Lung (tissue), 12 donors: ENCODE measurements around the gene PRODH. TPM values are rescaled to one million over a fixed set of nuclear protein-coding genes. Genes with fewer than 3 reads are reported as not detected.
"Not testable (repeated sequence)": the region's sequence is repeated elsewhere in the genome, so short reads cannot be mapped to it uniquely, and the experiment has no call there.

Experiments
- ATAC-seq: fragments of 200-7000 bp; cut with Tn5 transposase; one replicate; pipeline ENCODE4 v1.9.1; 2020; ENCODE audit warnings: moderate number of reproducible peaks; ENCODE audit not compliant: insufficient read depth, low FRiP score
- DNase-seq, 3 donors: peaks; one replicate each; pipeline ENCODE4 v3.0.0-alpha.2; 2013 to 2017
- H3K27ac ChIP-seq, 2 donors: one replicate each; pipeline ENCODE4 v1.5.1; 2013; ENCODE audit warnings: mild to moderate bottlenecking in 2 of 2, moderate library complexity in 2 of 2, control low read depth in 1 of 2, inconsistent platforms in 1 of 2, low read depth in 1 of 2, low read length in 1 of 2
- H3K27me3 ChIP-seq, 3 donors: one replicate each; pipeline ENCODE4 v1.5.1; 2013; ENCODE audit warnings: low read length in 2 of 3; ENCODE audit not compliant: control insufficient read depth in 3 of 3, insufficient read depth in 3 of 3
- H3K36me3 ChIP-seq, 4 donors: one replicate each; pipeline ENCODE4 v1.5.1; 2013; ENCODE audit warnings: low read length in 4 of 4, mild to moderate bottlenecking in 1 of 4, moderate library complexity in 1 of 4; ENCODE audit not compliant: control insufficient read depth in 4 of 4, insufficient read depth in 4 of 4
- H3K4me1 ChIP-seq, 5 donors: one replicate each; pipeline ENCODE4 v1.5.1; 2013; ENCODE audit warnings: low read length in 5 of 5, mild to moderate bottlenecking in 2 of 5, moderate library complexity in 1 of 5; ENCODE audit not compliant: control insufficient read depth in 5 of 5, insufficient read depth in 5 of 5
- H3K4me3 ChIP-seq: one replicate; pipeline ENCODE4 v1.5.1; 2013; ENCODE audit warnings: mild to moderate bottlenecking, control low read depth, moderate library complexity
- H3K9ac ChIP-seq, 2 donors: one replicate each; pipeline ENCODE4 v1.5.1; 2013; ENCODE audit warnings: low read length in 2 of 2, control low read depth in 1 of 2; ENCODE audit not compliant: insufficient read depth in 1 of 2
- H3K9me3 ChIP-seq, 4 donors: one replicate each; pipeline ENCODE4 v1.5.1; 2013; ENCODE audit warnings: low read length in 3 of 4, mild to moderate bottlenecking in 1 of 4, moderate library complexity in 1 of 4; ENCODE audit not compliant: control insufficient read depth in 4 of 4, insufficient read depth in 3 of 4
- WGBS, 2 donors: extraction: QIAGEN DNeasy Blood & Tissue Kit; methylation state at CpG; one replicate each; pipeline ENCODE4 v1.1.7; 2013; 5-methylcytosine and 5-hydroxymethylcytosine counted together
- polyA plus RNA-seq, 2 donors: library from polyadenylated mRNA; stranded (reverse); fragments of 200-250 nt; gene quantifications; one replicate each; pipeline ENCODE4 v1.2.1, GENCODE V29; 2013
- total RNA-seq, 2 donors: library from RNA; depleted of rRNA in 1 of 2; stranded (reverse); fragments of >200 nt in 1 of 2; gene quantifications; one replicate each; pipeline ENCODE4 v1.2.1, GENCODE V29; 2014 to 2021
- TF ChIP-seq, protein P1 (sequence below): IDR thresholded peaks from 2 replicates; pipeline ENCODE4 v1.5.1; 2012; ENCODE audit warnings: mild to moderate bottlenecking; ENCODE audit errors: control extremely low read depth, extremely low read depth
- donor health status: control.
- donor health status: control.
- donor health status: Bipolar disorder and iron deficiency.
- donor health status: healthy.
- donor health status: DM: yes; HTN: yes; CAD: no.

The PRODH gene
- total and polyA plus RNA-seq, 4 donors = 6.6 to 65.7 (median 32.3) TPM

DNA sequence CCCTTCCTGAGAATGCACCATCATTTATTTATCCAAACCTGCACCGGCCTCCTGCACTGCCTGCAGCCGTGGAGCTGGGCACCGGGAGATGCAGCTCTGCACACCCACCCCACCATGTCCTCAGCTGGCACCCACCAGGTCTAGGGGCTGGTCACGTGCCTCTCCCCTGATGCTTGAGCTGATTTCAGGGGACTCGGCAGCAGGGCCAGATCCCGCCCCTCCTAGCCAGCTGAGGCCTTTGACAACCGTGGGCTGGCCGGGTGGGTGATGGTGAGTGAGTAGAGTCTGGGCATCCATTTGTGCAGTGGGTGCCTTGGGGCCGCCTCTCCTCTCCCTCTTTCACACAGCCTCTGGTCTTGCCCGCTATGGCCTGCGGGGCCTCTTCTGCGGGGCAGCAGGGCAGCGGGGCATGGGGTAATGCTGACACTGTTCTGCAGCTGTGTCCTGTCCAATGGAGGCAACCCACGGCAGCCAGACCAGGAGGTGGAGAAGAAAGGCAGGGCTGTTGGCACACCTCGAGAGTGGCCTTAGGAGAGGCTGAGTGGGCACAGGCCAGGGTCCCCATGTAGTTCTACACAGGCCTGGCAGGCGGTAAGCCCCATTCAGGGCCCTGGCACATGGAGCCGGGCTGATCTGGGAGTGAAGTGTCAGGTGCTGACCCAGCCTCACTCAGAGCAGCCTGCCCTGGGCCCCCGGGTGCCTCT lies 38.5 kb upstream of the PRODH start:
- H3K4me3 ChIP-seq = no peak overlapping the region
- no peaks in the 10 kb centered on the region for H3K36me3 ChIP-seq
- no peak overlapping the region for H3K9ac ChIP-seq
- peaks cover 0 to 5% (median 0%) of the 10 kb centered on the region in 3 donors for H3K27me3 ChIP-seq
- no peak overlapping the region for H3K27ac ChIP-seq
- 84 to 91% methylated on average over 18 of the region's 18 CpGs for WGBS, 2 donors
- TF ChIP-seq, protein P1, sequence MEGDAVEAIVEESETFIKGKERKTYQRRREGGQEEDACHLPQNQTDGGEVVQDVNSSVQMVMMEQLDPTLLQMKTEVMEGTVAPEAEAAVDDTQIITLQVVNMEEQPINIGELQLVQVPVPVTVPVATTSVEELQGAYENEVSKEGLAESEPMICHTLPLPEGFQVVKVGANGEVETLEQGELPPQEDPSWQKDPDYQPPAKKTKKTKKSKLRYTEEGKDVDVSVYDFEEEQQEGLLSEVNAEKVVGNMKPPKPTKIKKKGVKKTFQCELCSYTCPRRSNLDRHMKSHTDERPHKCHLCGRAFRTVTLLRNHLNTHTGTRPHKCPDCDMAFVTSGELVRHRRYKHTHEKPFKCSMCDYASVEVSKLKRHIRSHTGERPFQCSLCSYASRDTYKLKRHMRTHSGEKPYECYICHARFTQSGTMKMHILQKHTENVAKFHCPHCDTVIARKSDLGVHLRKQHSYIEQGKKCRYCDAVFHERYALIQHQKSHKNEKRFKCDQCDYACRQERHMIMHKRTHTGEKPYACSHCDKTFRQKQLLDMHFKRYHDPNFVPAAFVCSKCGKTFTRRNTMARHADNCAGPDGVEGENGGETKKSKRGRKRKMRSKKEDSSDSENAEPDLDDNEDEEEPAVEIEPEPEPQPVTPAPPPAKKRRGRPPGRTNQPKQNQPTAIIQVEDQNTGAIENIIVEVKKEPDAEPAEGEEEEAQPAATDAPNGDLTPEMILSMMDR = no peak
- H3K4me1 ChIP-seq = peaks cover 0 to 1% (median 0%) of the 10 kb centered on the region in 5 donors
- ATAC-seq (no peak), DNase-seq (no peak)
- peaks cover 0 to 4% (median 0%) of the 10 kb centered on the region in 4 donors for H3K9me3 ChIP-seq

DNA sequence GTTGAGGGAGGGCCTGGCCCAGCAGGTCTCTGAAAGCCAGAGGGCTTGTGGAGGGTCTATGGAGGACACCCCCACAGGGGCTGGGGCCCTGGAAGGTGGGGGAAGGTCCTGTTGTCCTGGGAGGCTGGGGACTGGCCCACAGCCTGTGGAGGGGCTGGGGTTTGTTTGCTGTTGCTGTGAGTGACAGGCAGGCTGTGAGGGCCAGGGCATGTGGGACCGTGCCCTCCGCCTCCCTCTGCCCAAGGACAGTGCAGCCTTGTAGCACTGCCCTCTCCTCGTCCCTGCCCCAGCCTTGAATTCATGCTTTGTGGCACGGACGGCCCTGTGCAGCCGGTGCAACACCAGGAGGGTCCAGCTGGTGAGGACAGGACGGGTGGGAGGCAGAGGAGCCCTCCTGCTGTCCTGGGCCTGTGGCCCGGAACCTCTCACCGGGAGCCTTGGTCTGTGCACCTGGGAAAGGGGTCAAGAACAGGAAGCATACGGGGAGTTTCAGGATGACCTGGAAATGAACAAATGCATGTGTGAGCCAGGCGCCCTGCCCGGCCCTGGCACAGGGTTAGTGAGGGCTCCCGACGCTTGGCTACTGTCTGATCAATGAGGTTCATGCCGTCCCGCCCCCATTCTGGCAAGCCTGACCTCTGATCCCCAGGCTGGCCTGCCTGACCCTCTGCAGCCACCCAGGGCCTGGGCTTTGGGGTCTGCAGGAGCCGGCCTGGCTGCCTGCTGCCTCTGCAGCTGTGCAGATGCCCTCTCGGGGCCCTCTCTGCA lies 37.4 kb upstream of the PRODH start:
- ATAC-seq = no peak

DNA sequence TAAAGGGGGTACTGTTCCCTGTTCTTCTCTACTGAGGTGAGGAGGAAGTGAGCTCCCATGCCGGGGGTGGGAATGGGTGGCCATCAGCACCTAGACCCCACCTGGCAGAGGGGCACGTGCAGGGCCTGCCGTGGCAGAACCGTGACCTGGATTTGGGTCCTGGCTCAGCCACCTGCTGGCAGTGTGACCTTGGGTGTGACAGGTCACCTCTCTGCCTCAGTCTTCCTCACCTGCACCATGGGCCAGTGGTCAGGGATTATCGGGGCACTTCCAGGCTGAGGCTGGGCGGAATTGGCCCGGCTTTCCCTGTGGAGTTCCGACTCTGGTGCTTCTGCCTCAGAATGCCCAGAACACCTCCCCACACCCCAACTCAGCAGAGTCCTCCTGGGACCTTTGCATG lies 36.5 kb upstream of the PRODH start:
- H3K9me3 ChIP-seq, H3K9ac ChIP-seq, H3K27ac ChIP-seq, H3K36me3 ChIP-seq, ATAC-seq, H3K4me1 ChIP-seq, DNase-seq, H3K4me3 ChIP-seq, H3K27me3 ChIP-seq: not testable (repeated sequence)
- WGBS, 2 donors = 87 to 94% methylated on average over 8 of the region's 8 CpGs

More for the DNA sequence above, 37.4 kb upstream of the PRODH start:
- Histone ChIP-seq H3K27ac (no peak overlapping the region), H3K4me1 (peaks cover 0 to 1% (median 0%) of the 10 kb centered on the region in 5 donors), H3K9me3 (peaks cover 0 to 4% (median 0%) of the 10 kb centered on the region in 4 donors), H3K9ac (no peak overlapping the region), H3K27me3 (peaks cover 0 to 6% (median 0%) of the 10 kb centered on the region in 3 donors), H3K36me3 (no peaks in the 10 kb centered on the region), H3K4me3 (no peak overlapping the region)
- TF ChIP-seq, protein P1 = no peak
- 69 to 89% methylated on average over 14 to 18 of the region's 18 CpGs for WGBS, 2 donors
- DNase-seq = no peak

DNA sequence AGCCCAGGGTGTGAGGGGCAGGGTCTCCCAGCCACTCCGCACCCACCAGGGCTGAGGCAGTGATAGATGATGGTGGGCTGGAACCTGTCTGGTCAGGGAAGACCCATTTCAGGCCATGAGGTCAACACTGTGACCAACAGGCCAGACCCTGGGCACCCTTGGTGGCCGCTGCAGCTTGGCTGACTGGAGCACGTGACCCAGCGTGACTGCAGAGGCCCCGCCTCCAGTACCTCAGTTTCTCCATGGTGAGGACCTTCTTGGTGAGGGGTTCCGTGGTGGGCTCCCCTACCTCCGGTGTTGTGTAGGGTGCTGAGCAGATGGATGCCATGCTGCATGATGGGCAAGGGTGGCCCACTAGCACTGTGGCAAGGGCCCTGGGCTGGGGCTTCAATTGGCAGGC lies 35.9 kb upstream of the PRODH start:
- H3K27ac ChIP-seq, H3K36me3 ChIP-seq, DNase-seq, H3K9ac ChIP-seq, ATAC-seq, H3K27me3 ChIP-seq, H3K9me3 ChIP-seq, H3K4me1 ChIP-seq, H3K4me3 ChIP-seq: not testable (repeated sequence)
- 91 to 92% methylated on average over 5 to 7 of the region's 7 CpGs for WGBS, 2 donors
